Neural cell (in vitro differentiated cells): ENCODE data around the gene LMO1.

ENCODE experiments used
- CTCF ChIP-seq: fragments of 450-650 bp; IDR thresholded peaks from 2 replicates; pipeline ENCODE4 v1.5.1; 2014; ENCODE audit warnings: antibody characterized with exemption, mild to moderate bottlenecking, moderate library complexity; ENCODE audit not compliant: poor library complexity, severe bottlenecking
- EP300 ChIP-seq: fragments of 450-650 bp; conservative IDR thresholded peaks from 2 replicates; pipeline ENCODE4 v1.6.1; 2014; ENCODE audit warnings: antibody characterized with exemption, mild to moderate bottlenecking, moderate library complexity; ENCODE audit not compliant: poor library complexity, severe bottlenecking
- EZH2 ChIP-seq: fragments of 200-600, 300-800 bp; shearing (Covaris generic), sonication (generic); IDR thresholded peaks from 2 replicates; pipeline ENCODE4 v1.6.1; 2014; ENCODE audit warnings: antibody characterized with exemption, low read length, borderline replicate concordance, mild to moderate bottlenecking; ENCODE audit not compliant: insufficient read depth, poor library complexity, severe bottlenecking
- MXI1 ChIP-seq: fragments of 450-650 bp; conservative IDR thresholded peaks from 2 replicates; pipeline ENCODE4 v1.6.1; 2014; ENCODE audit warnings: antibody characterized with exemption, mild to moderate bottlenecking; ENCODE audit not compliant: poor library complexity, severe bottlenecking
- POLR2AphosphoS5 ChIP-seq: IDR thresholded peaks from 2 replicates; pipeline ENCODE4 v1.6.1; 2012
- RAD21 ChIP-seq: fragments of 450-650 bp; conservative IDR thresholded peaks from 2 replicates; pipeline ENCODE4 v1.6.1; 2014; ENCODE audit warnings: antibody characterized with exemption, mild to moderate bottlenecking, moderate library complexity
- REST ChIP-seq: IDR thresholded peaks from 2 replicates; pipeline ENCODE4 v1.6.1; 2012; ENCODE audit warnings: borderline replicate concordance
- SMC3 ChIP-seq: fragments of 450-650 bp; conservative IDR thresholded peaks from 2 replicates; pipeline ENCODE4 v1.6.1; 2014; ENCODE audit warnings: antibody characterized with exemption, mild to moderate bottlenecking, moderate library complexity; ENCODE audit not compliant: poor library complexity

DNA sequence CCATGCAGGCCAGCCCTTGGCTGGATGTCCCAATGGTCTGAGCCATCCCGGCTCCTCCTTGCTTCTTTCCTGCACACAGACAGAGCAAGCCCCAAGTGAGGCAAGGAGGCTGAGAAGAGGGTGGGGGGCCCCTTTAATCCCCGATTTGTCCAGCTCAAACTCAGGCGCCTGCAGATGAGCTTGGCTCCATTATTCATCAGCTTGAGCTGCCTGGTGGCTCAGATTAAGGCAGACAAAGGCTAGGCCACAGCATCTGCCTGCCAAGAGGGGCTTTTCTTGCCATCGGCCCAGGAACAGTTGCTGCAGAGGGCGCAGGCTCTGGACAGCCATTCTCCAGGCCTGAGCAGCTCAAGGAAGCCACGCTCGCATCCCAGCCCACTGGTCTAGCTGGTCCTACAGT is 35.4 kb downstream of the LMO1 start:
- TF ChIP-seq CTCF (no peak), REST (no peak), SMC3 (no peak), RAD21 (no peak), EZH2 (no peak), EP300 (no peak), POLR2AphosphoS5 (no peak), MXI1 (no peak)
